ENCODE results near the gene GRID2. TPM values are rescaled to one million over a fixed set of nuclear protein-coding genes. Genes with fewer than 3 reads are reported as not detected.

The GRID2 gene
- total and polyA plus RNA-seq, 9 of the 15 experiments (the other 6 are each of a cell fraction or from before 2014, with no cell fraction given): 0.04 TPM; not detected in 7

- no peak for TF ChIP-seq MGA (IDR thresholded peaks at IDR 0.05)
- TF ChIP-seq SIN3A (IDR thresholded peaks at IDR 0.05; ENCODE audit: borderline replicate concordance in 2 of 2, control insufficient read depth in 1 of 2, low read depth in 2 of 2, low read length in 2 of 2): no peak
These were observed 1439.3 kb downstream of the GRID2 start (continued) for GRCh38 chr4:93743022-93743421.
